SHP77 (cell line): Measurements from ENCODE around the gene MTFR1L.

Source experiments
- DNase-seq, 2 experiments: peaks; one replicate each; lab custom pipeline; 2025; lab: John Stamatoyannopoulos, UW

Gene MTFR1L

GRCh38 chr1:25878690-25879089 lies 58.9 kb downstream of the MTFR1L start:
- DNase-seq, result no peak

GRCh38 chr1:25879675-25880074 lies 59.9 kb downstream of the MTFR1L start:
- no peak for DNase-seq

DNA sequence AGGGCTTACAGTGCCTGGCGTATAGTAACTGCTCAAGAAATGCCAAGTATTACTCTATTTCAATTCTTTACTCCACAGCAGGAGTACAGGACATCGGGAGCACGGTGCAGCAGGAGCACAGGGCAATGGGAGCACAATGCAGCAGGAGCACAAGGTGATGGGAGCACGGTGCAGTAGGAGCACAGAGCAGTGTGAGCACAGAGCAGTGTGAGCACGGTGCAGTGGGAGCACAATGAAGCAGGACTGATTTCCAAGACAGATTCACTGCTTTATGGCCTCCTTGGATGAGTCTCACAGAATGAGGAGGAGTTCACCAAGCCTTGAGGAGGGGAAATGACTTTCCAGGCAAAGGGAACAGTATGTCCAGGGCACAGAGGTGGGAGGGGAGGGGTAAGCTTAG lies 60.8 kb downstream of the MTFR1L start:
- DNase-seq, result no peak

GRCh38 chr1:25881266-25881665 lies 61.5 kb downstream of the MTFR1L start:
- DNase-seq, result no peak
